Measurements from ENCODE around the gene RHBDL1.

The RHBDL1 gene

GRCh38 chr16:674214-674881 lies 1.1 kb upstream of the RHBDL1 start:
- DNase-seq (ENCODE audit: low spot score): no peak

GRCh38 chr16:675884-676564 lies 553 bp downstream of the RHBDL1 start:
- no peak for DNase-seq (ENCODE audit: low spot score)

GRCh38 chr16:676565-676902 lies 1.1 kb downstream of the RHBDL1 start:
- DNase-seq (ENCODE audit: low spot score): no peak

- DNase-seq (ENCODE audit: low spot score): peak; percentile 37
Observed at GRCh38 chr16:676913-677312, 1.4 kb downstream of the RHBDL1 start.

DNA sequence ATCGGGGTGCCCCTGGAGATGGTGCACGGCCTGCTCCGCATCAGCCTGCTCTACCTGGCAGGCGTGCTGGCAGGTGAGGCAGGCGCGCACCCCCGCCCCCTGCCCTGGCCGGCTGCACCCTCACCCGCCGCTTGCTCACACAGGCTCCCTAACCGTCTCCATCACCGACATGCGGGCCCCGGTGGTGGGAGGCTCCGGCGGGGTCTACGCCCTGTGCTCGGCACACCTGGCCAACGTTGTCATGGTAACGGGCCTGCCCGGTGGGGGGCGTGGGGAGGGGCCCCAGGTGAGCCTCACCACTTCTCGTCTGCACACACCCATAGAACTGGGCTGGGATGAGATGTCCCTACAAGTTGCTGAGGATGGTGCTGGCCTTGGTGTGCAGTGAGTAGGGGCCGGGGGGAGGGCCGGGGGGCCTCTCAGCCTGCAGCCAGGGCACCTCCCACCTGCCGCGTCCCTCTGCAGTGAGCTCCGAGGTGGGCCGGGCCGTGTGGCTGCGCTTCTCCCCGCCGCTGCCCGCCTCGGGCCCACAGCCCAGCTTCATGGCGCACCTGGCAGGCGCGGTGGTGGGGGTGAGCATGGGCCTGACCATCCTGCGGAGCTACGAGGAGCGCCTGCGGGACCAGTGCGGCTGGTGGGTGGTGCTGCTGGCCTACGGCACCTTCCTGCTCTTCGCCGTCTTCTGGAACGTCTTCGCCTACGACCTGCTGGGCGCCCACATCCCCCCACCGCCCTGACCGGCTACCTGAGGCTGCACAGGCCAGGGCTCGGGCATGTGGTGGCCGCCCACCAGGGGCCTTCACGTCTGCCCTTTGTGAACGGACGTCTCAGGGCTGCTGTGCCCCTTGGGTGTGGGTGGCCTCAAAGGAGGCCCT lies 2.1 kb downstream of the RHBDL1 start:
- DNase-seq (ENCODE audit: low spot score): no peak

- DNase-seq (ENCODE audit: low spot score): no peak
Observed at GRCh38 chr16:678209-678857, 2.9 kb downstream of the RHBDL1 start.

- DNase-seq (ENCODE audit: low spot score): peak; percentile 30
Observed at GRCh38 chr16:678858-679813, 3.7 kb downstream of the RHBDL1 start.

- peak; percentile 79 for DNase-seq (ENCODE audit: low spot score)
Observed at GRCh38 chr16:679814-680624, 4.5 kb downstream of the RHBDL1 start, which contains the start of gene STUB1. Gene STUB1, plus strand, starts transcription at chr16:680410. Its CDS starts 116 bp downstream, at chr16:680526.

DNA sequence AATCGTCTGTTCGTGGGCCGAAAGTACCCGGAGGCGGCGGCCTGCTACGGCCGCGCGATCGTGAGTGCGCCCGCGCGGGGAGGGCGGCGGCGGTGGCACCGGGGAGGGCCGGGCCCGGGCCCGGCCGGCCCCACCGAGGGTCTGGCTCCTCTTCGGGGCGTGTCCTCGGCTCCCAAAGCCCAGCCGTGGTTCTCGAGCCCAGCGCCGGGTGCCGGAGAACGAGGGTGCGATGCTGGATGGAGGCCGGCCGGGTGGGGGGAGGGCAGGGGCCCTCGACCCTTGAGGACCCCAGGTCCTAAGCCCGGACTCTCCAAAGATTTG lies 5.1 kb downstream of the RHBDL1 start:
- no peak for DNase-seq (ENCODE audit: low spot score)

GRCh38 chr16:680967-681745 lies 5.7 kb downstream of the RHBDL1 start:
- no peak for DNase-seq (ENCODE audit: low spot score)

DNA sequence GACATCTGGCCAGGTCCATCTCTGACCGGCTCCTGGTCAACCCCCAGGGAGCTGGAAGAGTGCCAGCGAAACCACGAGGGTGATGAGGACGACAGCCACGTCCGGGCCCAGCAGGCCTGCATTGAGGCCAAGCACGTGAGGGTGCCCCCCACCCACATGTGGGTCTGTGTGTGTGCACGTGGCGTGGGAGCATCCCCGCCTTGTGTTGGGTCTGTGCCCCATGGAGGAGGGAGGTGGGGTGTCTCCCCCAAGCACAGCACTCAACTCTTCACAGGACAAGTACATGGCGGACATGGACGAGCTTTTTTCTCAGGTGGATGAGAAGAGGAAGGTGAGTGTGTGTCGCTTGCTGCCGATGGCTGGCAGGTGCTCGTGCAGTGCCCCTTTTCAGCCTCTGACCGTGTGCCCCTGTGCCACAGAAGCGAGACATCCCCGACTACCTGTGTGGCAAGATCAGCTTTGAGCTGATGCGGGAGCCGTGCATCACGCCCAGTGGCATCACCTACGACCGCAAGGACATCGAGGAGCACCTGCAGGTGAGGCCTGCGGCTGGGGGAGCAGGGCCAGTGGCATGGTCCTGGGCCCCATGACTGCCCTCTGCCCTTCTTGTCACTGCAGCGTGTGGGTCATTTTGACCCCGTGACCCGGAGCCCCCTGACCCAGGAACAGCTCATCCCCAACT lies 6.4 kb downstream of the RHBDL1 start:
- no peak for DNase-seq (ENCODE audit: low spot score)

- DNase-seq (ENCODE audit: low spot score): no peak
Observed at GRCh38 chr16:682493-683395, 7.3 kb downstream of the RHBDL1 start.

DNA sequence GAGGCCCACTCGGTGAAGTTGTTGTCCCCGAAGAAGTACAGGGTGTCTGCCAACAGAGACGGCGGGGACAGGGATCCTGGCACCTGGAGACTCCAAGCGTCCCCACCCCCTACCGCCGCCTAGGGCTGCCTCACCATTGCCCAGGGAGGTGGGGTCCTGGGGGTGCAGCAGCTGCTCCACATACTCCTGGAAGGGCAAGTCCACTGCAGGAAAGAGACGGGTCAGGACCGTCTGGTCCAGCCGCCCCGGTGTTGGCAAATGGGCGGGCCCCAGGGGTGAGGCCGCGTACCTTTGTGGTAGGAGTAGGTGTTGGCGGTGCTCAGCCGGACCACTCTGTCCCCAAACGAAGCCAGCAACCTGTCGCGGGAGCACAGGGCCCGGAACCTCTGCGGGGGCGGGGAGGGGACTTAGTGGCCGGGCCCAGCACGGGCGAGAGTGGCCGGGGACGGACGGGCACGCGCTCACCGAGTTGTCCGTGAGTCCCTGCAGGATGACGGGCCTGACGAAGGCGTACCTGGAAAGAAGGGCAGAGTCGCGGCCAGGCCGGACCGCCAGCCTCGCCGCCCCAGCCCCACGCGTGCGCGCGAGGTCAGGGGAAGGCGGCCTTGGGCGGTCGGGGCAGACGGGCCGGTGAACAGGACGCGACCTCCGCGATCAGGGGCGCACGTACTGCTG lies 8.1 kb downstream of the RHBDL1 start:
- no peak for DNase-seq (ENCODE audit: low spot score)

- peak; percentile 97 for DNase-seq (ENCODE audit: low spot score)
Observed at GRCh38 chr16:684071-684794, 8.8 kb downstream of the RHBDL1 start, which contains the start of gene JMJD8. Gene JMJD8, minus strand, starts transcription at chr16:684334. Its CDS starts 15 bp downstream, at chr16:684319.

- DNase-seq (ENCODE audit: low spot score): no peak
Observed at GRCh38 chr16:684961-685696, 9.7 kb downstream of the RHBDL1 start.

DNA sequence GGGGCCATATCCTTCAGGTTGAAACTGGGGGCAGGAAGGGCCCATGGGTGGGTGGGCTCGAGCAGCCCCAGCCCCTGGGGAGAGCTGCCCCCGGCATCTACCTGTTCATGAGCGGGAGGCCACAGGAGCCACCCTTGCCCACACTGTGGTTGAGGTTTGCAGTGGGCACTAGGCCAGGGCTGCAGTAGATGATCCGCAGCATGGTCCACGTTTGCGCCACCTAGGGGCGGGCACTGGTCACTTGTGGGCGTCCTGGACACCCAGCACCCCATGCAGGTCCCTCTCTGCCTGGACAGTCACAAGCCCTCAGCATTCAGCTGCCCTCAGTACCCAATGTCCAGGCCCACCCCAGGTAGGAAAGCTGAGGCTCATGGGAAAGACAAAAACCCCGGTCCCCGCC lies 10.5 kb downstream of the RHBDL1 start:
- DNase-seq (ENCODE audit: low spot score): no peak
